GM06990 (cell line): ENCODE data around the gene ARHGEF16.

ENCODE experiments used
- DNase-seq: peaks from one replicate; pipeline ENCODE4 v3.0.0-alpha.2; 2011; ENCODE audit not compliant: insufficient read length; ENCODE audit errors: extremely low read depth
- H3K27me3 ChIP-seq: replicated peaks from 2 replicates; pipeline ENCODE4 v1.6.0; 2011; ENCODE audit warnings: low read length; ENCODE audit not compliant: control insufficient read depth, insufficient read depth
- H3K36me3 ChIP-seq: 2 replicates; pipeline ENCODE4 v1.5.1; 2011; ENCODE audit warnings: low read length; ENCODE audit not compliant: control insufficient read depth, insufficient read depth
- H3K4me3 ChIP-seq: replicated peaks from 2 replicates; pipeline ENCODE4 v1.5.1; 2011; ENCODE audit warnings: low read depth, mild to moderate bottlenecking, control low read depth, low read length
- TF ChIP-seq, protein P1 (sequence below): IDR thresholded peaks from 2 replicates; pipeline ENCODE4 v1.5.1; 2011; ENCODE audit warnings: low read length, control low read depth, mild to moderate bottlenecking, inconsistent platforms; ENCODE audit not compliant: insufficient read depth, poor library complexity, severe bottlenecking

The ARHGEF16 gene

DNA sequence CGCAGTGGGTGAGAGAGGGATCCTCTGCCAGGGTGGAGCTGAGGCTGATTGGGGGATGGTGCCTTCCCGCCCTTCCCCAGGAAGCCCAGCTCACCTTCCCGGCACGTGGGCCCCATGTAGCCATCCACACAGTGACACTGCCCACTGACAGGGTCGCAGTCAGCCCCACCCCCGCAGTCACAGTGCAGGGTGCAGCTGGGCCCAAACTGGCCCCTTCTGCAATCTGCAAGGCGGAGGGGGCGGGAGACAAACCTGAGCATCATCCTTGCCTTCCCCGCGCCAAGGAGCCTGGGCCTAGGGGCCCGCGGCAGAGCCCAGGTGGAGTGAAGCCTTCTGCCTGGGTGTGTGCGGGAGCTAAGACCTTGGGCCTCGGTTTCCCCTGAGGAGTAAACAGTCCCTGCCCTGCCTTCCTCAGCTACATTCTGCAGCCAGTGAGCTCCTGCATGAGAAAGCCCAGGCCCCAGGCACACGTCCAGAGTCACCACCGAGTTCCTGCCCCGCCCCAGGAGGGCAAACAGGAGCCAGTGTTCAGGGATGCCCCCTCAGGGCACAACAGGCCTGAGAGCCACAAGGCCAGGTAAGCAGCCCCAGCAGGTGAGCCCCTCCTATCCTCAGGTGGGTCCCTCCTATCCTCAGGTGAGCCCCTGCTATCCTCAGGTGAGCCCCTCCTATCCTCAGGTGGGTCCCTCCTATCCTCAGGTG lies 38.2 kb downstream of the ARHGEF16 start:
- Histone ChIP-seq H3K27me3 (no peaks in the 10 kb centered on the region; the same call in 1 of the 2 replicates), H3K4me3 (no peak overlapping the region), H3K36me3 (no peaks in the 10 kb centered on the region)
- TF ChIP-seq, protein P1, sequence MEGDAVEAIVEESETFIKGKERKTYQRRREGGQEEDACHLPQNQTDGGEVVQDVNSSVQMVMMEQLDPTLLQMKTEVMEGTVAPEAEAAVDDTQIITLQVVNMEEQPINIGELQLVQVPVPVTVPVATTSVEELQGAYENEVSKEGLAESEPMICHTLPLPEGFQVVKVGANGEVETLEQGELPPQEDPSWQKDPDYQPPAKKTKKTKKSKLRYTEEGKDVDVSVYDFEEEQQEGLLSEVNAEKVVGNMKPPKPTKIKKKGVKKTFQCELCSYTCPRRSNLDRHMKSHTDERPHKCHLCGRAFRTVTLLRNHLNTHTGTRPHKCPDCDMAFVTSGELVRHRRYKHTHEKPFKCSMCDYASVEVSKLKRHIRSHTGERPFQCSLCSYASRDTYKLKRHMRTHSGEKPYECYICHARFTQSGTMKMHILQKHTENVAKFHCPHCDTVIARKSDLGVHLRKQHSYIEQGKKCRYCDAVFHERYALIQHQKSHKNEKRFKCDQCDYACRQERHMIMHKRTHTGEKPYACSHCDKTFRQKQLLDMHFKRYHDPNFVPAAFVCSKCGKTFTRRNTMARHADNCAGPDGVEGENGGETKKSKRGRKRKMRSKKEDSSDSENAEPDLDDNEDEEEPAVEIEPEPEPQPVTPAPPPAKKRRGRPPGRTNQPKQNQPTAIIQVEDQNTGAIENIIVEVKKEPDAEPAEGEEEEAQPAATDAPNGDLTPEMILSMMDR, result no peak
- no peak for DNase-seq

DNA sequence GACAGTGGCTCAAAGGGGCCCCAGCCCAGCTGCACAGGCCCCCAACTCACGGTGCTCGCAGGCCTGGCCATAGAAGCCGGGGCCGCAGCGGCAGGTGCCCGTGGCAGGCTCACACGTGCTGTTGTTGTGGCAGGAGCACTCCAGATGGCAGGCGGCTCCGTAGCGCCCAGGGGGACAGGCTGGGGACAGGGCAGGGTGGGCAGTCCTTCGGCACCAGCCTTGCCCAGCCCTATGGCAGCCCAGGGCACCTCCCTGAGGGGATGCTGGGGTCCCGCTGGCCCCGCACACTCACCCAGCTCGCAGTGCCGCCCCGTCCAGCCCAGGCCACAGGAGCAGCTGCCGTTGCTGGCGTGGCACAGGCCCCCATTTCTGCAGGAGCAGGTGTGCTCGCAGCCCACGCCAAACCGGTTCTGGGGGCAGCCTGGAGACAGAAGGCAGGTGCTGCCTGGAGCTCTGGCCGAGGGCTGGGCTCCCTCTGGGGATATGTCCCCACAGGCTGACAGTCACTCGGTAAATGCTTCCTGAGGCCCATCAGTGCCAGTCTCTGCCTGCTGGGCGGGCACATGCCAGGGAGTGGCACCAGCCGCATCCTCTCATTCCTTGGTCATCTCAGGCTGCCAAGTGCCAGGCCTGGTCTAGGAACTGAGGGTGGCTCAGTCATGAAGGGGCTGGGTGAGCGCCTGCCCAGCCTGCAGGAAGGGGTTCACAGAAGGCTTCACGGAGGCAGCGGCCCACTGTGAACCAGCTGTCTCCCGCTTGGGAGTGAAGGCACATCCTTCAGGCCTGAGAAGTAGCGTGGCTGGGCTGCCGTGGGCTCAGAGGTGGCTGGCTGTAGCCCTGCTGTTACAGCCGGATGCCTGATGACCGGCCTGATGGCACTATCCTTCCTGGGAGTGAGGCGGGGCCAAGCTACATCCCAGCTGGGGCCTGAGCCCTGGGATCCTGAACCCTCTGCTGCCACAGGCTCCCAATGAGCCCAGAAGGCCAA lies 40.1 kb downstream of the ARHGEF16 start:
- Histone ChIP-seq H3K36me3 (no peaks in the 10 kb centered on the region), H3K4me3 (no peak overlapping the region), H3K27me3 (no peaks in the 10 kb centered on the region; the same call in 1 of the 2 replicates)
- DNase-seq, result no peak
- TF ChIP-seq, protein P1, result no peak

DNA sequence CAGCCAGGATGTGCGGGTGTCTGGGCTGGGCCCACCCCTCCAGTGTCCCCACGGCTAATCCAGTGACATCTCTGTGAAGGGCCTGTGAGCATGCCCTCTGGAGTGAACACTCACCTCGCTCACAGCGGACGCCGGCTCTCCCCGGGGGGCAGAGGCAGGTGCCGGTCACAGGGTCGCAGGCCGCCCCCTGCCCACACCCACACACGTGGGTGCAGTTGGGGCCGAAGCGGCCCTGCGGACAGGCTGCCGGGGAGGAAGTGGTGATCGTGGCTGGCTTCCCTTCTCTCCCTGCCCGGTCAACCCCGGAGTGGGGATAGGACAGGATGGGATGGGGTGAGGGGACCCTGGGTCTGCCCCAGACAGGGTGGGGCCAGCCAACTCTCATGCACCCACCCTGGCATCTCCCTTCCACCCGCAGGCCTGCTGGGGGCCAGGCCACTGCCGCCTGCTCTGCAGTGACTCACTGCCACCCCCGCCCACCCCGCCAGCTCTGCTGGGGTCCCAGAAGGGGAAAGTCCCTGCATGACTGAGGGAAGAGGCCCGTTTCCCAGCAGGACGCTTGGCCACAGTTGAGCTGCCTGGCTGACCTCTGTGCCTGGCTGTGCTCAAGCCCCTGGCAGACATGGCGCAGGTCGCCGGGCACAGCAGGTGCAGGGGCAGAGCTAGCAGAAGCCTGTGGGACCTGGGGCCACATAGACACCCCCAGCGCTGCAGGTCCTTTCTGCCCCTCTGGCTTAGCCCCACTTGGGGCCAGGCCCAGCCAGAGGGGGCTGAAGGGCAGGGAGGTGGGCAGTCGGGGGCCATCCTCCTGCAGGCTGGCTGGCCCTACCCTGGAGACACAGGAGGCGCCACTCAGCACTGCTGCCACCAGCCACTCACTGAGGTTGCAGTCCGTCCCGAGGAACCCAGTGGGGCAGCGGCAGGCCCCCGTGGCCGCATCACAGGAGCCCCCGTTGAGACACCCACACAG lies 41.6 kb downstream of the ARHGEF16 start:
- no peaks in the 10 kb centered on the region for H3K36me3 ChIP-seq
- DNase-seq, result no peak
- TF ChIP-seq, protein P1, result no peak
- H3K4me3 ChIP-seq, result no peak overlapping the region
- no peaks in the 10 kb centered on the region; the same call in 1 of the 2 replicates for H3K27me3 ChIP-seq

GRCh38 chr1:3496916-3497315 lies 42.5 kb downstream of the ARHGEF16 start:
- TF ChIP-seq, protein P1, result no peak
- Histone ChIP-seq H3K27me3 (no peaks in the 10 kb centered on the region; the same call in 1 of the 2 replicates), H3K4me3 (no peak overlapping the region), H3K36me3 (no peaks in the 10 kb centered on the region)
- no peak for DNase-seq

- Histone ChIP-seq H3K36me3 (no peaks in the 10 kb centered on the region), H3K27me3 (no peaks in the 10 kb centered on the region; the same call in 1 of the 2 replicates), H3K4me3 (no peak overlapping the region)
- TF ChIP-seq, protein P1, result no peak
- DNase-seq, result no peak
Measured at GRCh38 chr1:3497521-3497920, 43.1 kb downstream of the ARHGEF16 start.
